ENCODE data around the gene PAGE3.

PAGE3 gene

GRCh38 chrX:55264816-55265215, at the start of gene PAGE3:
TSS of gene PAGE3 (minus strand) at chrX:55264916. CDS start at chrX:55263903, 1,013 bp downstream.
- no peak for DNase-seq

GRCh38 chrX:55312655-55313054, 47.9 kb upstream of the PAGE3 start:
- DNase-seq, result no peak

GRCh38 chrX:55290963-55291362, 26.2 kb upstream of the PAGE3 start:
- no peak for DNase-seq

- DNase-seq, result no peak
Observed at GRCh38 chrX:55279832-55280231, 15.1 kb upstream of the PAGE3 start.

GRCh38 chrX:55260806-55261205, 3.9 kb downstream of the PAGE3 start:
- no peak for DNase-seq

GRCh38 chrX:55253528-55253927, 11.2 kb downstream of the PAGE3 start:
- DNase-seq, result no peak

- no peak for DNase-seq
Observed at GRCh38 chrX:55240788-55241340, 23.9 kb downstream of the PAGE3 start.

GRCh38 chrX:55220119-55220794, 44.5 kb downstream of the PAGE3 start, which contains the start of gene PAGE5:
TSS of gene PAGE5 (plus strand) at chrX:55220346. CDS start at chrX:55221383, 1,037 bp downstream.
- no peak for DNase-seq

GRCh38 chrX:55213381-55213780, 51.3 kb downstream of the PAGE3 start:
- DNase-seq, result no peak

- DNase-seq, result no peak
Observed at GRCh38 chrX:55210931-55211677, 53.6 kb downstream of the PAGE3 start.
